ENCODE data around the gene NPEPPS. TPM values are rescaled to one million over a fixed set of nuclear protein-coding genes. Genes with fewer than 3 reads are reported as not detected.

NPEPPS gene
- total RNA-seq, 1 experiment from 2014 or later = 63.4 TPM

DNA sequence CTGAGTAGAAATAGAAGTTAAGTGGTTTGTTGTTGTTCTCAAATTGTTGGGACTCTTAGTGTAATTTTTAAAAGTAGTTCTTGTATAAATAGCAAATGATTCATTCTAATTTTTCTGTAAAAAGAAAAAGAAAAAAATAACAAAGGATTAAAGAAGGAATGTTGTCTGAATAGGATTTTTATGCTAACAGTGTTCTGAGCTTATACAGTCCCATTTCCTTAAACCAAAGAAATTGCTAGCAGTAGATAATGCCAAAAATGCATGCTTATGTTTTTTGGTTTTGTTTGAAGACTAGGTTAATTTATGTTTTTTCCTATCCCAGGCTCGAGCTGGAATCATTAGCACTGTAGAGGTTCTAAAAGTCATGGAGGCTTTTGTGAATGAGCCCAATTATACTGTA, 74.1 kb downstream of the NPEPPS start:
- Histone ChIP-seq H3K27ac (ENCODE audit: low read depth, low read length, poor library complexity, severe bottlenecking) (no peak overlapping the region), H3K27me3 (replicated peaks; ENCODE audit: insufficient read depth, low read depth, low read length, poor library complexity) (no peaks in the 10 kb centered on the region), H3K36me3 (ENCODE audit: insufficient read depth, low read length, poor library complexity, severe bottlenecking) (peaks cover 8% of the 10 kb centered on the region), H3K9me3 (ENCODE audit: low read depth, low read length, poor library complexity, severe bottlenecking) (no peaks in the 10 kb centered on the region), H3K4me3 (ENCODE audit: low read depth, low read length, poor library complexity, severe bottlenecking) (no peak overlapping the region), H3K4me1 (ENCODE audit: insufficient read depth, low read length, poor library complexity, severe bottlenecking) (peaks cover 3% of the 10 kb centered on the region)
- no peak for DNase-seq (ENCODE audit: low spot score)
- BruUV-seq (replicated peaks) = no TSS peak
- CTCF ChIA-PET = no interaction called here
- intact Hi-C loops (cut with micrococcal nuclease; ENCODE audit: unreplicated experiment) = no loop called here
- POLR2A ChIA-PET (ENCODE audit: low non-redundant PET) = no interaction called here
- TF ChIP-seq, protein P1, sequence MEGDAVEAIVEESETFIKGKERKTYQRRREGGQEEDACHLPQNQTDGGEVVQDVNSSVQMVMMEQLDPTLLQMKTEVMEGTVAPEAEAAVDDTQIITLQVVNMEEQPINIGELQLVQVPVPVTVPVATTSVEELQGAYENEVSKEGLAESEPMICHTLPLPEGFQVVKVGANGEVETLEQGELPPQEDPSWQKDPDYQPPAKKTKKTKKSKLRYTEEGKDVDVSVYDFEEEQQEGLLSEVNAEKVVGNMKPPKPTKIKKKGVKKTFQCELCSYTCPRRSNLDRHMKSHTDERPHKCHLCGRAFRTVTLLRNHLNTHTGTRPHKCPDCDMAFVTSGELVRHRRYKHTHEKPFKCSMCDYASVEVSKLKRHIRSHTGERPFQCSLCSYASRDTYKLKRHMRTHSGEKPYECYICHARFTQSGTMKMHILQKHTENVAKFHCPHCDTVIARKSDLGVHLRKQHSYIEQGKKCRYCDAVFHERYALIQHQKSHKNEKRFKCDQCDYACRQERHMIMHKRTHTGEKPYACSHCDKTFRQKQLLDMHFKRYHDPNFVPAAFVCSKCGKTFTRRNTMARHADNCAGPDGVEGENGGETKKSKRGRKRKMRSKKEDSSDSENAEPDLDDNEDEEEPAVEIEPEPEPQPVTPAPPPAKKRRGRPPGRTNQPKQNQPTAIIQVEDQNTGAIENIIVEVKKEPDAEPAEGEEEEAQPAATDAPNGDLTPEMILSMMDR (conservative IDR thresholded peaks at IDR 0.05; ENCODE audit: low read depth, low read length) = no peak
- TF ChIP-seq EZH2 (IDR thresholded peaks at IDR 0.05; ENCODE audit: borderline replicate concordance, low read depth, low read length, poor library complexity, severe bottlenecking) = no peak

DNA sequence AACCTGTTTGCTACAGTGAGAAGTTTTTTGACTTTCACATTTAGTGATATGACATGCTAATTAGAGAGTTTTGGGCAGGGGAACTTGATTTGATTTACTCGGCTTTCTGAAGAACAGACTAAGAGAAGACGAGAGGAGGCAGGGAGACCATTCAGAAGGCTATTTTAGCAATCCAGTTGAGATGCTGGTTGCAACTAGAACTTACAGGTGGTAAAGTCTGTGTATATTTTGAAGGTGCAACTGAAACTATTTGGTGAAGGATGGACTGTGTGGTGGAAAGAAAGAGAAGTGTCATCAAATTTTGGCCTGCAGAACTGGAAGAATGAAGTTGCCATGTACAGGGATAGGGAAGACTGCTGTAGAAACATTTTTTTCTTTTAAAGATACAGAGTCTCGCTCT, 76.6 kb downstream of the NPEPPS start:
- Histone ChIP-seq H3K9me3 (ENCODE audit: low read depth, low read length, poor library complexity, severe bottlenecking) (no peaks in the 10 kb centered on the region), H3K36me3 (ENCODE audit: insufficient read depth, low read length, poor library complexity, severe bottlenecking) (peaks cover 3% of the 10 kb centered on the region), H3K27me3 (replicated peaks; ENCODE audit: insufficient read depth, low read depth, low read length, poor library complexity) (no peaks in the 10 kb centered on the region), H3K27ac (ENCODE audit: low read depth, low read length, poor library complexity, severe bottlenecking) (no peak overlapping the region), H3K4me1 (ENCODE audit: insufficient read depth, low read length, poor library complexity, severe bottlenecking) (peaks cover 3% of the 10 kb centered on the region), H3K4me3 (ENCODE audit: low read depth, low read length, poor library complexity, severe bottlenecking) (no peak overlapping the region)
- TF ChIP-seq, protein P1 (conservative IDR thresholded peaks at IDR 0.05; ENCODE audit: low read depth, low read length) = no peak
- TF ChIP-seq EZH2 (IDR thresholded peaks at IDR 0.05; ENCODE audit: borderline replicate concordance, low read depth, low read length, poor library complexity, severe bottlenecking) = no peak
- BruUV-seq (replicated peaks) = no TSS peak
- DNase-seq (ENCODE audit: low spot score) = no peak
- ChIA-PET POLR2A (ENCODE audit: low non-redundant PET) (no interaction called here), CTCF (no interaction called here)
- intact Hi-C loops (cut with micrococcal nuclease; ENCODE audit: unreplicated experiment) = no loop called here

DNA sequence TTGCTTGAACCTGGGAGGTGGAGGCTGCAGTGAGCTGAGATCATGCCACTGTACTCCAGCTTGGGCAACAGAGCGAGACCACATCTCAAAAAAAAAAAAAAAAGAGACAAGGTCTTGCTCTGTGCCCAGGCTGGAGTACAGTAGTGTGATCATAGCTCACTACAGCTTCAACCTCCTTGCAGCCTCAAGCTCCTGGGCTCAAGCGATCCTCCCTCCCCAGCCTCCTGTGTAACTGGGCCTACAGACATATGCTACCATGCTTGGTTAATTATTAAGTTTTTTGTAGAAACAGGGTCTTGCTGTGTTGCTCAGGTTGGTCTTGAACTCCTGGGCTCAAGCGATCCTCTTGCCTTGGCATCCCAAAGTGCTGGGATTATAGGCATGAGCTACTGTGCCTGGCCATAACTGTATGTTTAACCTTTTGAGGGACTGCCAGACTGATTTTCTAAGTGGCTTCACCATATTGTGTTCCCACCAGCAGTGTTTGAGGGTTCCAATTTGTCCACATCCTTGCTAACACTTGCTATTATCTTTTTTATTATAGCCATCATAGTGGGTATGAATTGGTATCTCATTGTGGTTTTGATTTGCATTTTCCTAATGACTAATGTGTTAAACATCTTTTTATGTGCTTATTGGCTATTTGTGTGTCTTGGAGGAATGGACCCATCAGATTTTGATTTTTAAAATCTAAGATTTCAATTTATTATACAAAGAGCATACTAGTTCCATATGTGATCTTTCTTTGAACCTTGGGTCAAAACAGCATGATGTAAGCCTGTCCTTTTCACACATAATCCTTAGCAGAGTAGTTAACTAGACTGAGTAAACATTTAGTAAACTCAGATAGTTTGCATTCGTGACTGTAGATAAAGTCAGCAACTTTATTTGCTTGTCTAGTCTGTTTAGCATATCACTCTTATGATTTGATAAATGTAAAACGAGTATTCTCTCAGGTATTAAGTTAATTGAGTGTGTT, 80.8 kb downstream of the NPEPPS start:
- no peaks in the 10 kb centered on the region for H3K4me1 ChIP-seq (ENCODE audit: insufficient read depth, low read length, poor library complexity, severe bottlenecking)
- no TSS peak for BruUV-seq (replicated peaks)
- CTCF ChIA-PET = no interaction called here
- no peak overlapping the region for H3K27ac ChIP-seq (ENCODE audit: low read depth, low read length, poor library complexity, severe bottlenecking)
- H3K27me3 ChIP-seq (replicated peaks; ENCODE audit: insufficient read depth, low read depth, low read length, poor library complexity) = no peaks in the 10 kb centered on the region
- no peaks in the 10 kb centered on the region for H3K9me3 ChIP-seq (ENCODE audit: low read depth, low read length, poor library complexity, severe bottlenecking)
- POLR2A ChIA-PET (ENCODE audit: low non-redundant PET) = no interaction called here
- DNase-seq (ENCODE audit: low spot score) = no peak
- TF ChIP-seq, protein P1 (conservative IDR thresholded peaks at IDR 0.05; ENCODE audit: low read depth, low read length) = no peak
- TF ChIP-seq EZH2 (IDR thresholded peaks at IDR 0.05; ENCODE audit: borderline replicate concordance, low read depth, low read length, poor library complexity, severe bottlenecking) = no peak
- H3K4me3 ChIP-seq (ENCODE audit: low read depth, low read length, poor library complexity, severe bottlenecking) = no peak overlapping the region
- intact Hi-C loops (cut with micrococcal nuclease; ENCODE audit: unreplicated experiment) = loop anchor here (10.0 kb wide), 1 partner anchor 247 kb away; no protein-coding TSS in a partner anchor
- H3K36me3 ChIP-seq (ENCODE audit: insufficient read depth, low read length, poor library complexity, severe bottlenecking) = peaks cover 6% of the 10 kb centered on the region

All from A673 (cell line).